ENCODE results near the gene OR10A3. TPM values are rescaled to one million over a fixed set of nuclear protein-coding genes. Genes with fewer than 3 reads are reported as not detected.
A peak's percentile ranks its signal among the peaks of the same experiment; 100 is the strongest.

OR10A3 gene
- total RNA-seq, 1 experiment from 2014 or later, result not detected

GRCh38 chr11:7892840-7893254, 48.7 kb downstream of the OR10A3 start:
- peak; percentile 65 for DNase-seq (ENCODE audit: low read depth)

- peak; percentile 39 for DNase-seq (ENCODE audit: low read depth)
Measured at GRCh38 chr11:7892059-7892699, 49.3 kb downstream of the OR10A3 start.

DNA sequence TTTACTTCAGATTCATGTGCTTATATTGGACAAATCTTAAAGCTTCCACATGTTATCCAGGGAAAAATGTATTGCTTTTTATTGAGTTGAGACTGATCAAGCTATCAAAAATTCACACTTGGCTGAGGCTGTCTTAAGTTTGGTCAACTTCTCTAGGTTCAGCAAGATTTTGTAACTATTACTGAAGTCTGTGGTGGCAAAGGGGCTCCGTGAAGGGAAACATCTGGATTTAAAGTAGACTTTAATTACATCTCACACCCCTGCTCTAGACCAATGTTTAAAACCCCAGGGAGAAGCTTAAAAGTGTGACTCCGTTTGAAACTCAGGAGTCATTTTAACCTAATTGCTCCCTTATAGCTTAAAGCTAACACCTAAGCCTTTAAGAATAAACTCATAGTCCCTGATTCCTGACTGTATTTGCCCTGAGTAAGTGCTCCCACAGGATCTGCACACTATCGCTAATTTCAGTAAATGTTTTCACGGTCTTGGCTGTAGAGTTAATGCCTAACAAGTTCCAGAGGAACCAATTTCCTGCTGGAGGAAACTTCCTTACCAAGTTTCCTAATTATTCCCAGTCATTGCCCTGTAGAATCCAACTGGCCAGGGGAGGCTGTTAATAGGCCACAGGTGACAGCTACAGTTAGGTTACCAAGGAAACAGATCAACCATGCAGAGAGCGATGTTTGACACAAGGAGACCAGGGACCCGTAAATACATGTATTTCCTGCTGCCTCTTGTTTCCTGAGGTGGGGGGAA, 50.9 kb downstream of the OR10A3 start:
- DNase-seq (ENCODE audit: low read depth), result no peak

DNA sequence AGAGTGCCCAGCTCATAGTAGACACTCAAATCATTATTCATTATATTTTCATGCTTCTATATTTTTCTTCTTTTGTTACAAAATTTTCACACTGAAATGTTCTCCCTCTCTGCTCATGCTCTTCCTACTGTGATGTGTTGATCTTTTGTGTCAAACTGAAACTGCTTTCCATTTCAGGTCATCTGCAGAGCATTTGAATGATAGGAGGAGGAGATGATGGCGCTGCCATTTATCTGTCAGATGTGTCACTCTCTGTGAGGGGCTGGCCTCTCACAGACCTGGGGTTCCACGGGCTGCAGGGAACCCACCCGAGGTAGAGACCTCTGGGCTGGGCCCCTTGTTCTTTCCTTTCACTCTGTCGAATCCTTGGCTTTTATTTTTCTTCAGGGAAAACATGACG, 51.5 kb downstream of the OR10A3 start:
- no peak for DNase-seq (ENCODE audit: low read depth)

Small RNAs within 50 kb of the gene (small RNA-seq; reads per million reads assigned to genes)
- gene COX6CP5 (not detected), gene RNU6-943P (not detected)

Other genes with a start within 250 kb of the OR10A3 start
- gene OVCH2, start 235.2 kb downstream of the OR10A3 start, total RNA-seq (2014; rRNA removed; shearing (Covaris generic)), result not detected in 2 replicates
- not detected in 2 replicates for gene OR5P2, start 144.8 kb downstream of the OR10A3 start, total RNA-seq (2014; rRNA removed; shearing (Covaris generic))
- gene OR5P3, start 110.9 kb downstream of the OR10A3 start, total RNA-seq (2014; rRNA removed; shearing (Covaris generic)), result not detected in 2 replicates
- gene OR10A6, start 10.4 kb downstream of the OR10A3 start, total RNA-seq (2014; rRNA removed; shearing (Covaris generic)), result 0.02 TPM in 1 of 2 replicates, not detected in the other
- gene NLRP10, start 23.7 kb upstream of the OR10A3 start, total RNA-seq (2014; rRNA removed; shearing (Covaris generic)), result 0.16 and 0.17 TPM in 2 replicates
- 399 and 560 TPM in 2 replicates for gene EIF3F, start 45.6 kb upstream of the OR10A3 start, total RNA-seq (2014; rRNA removed; shearing (Covaris generic))
- 4.4 and 4.7 TPM in 2 replicates for gene TUB, start 139.5 kb upstream of the OR10A3 start, total RNA-seq (2014; rRNA removed; shearing (Covaris generic))
- not detected in 2 replicates for gene RIC3, start 227.3 kb upstream of the OR10A3 start, total RNA-seq (2014; rRNA removed; shearing (Covaris generic))